IPS-20b (cell line): ENCODE data around the gene TUBB1.
A peak's percentile ranks its signal among the peaks of the same experiment; 100 is the strongest.

Experiments
- H3K27ac ChIP-seq: one replicate; pipeline ENCODE4 v1.5.1; 2013; ENCODE audit warnings: low read length
- H3K27me3 ChIP-seq: 2 replicates; pipeline ENCODE4 v1.6.1; 2013; ENCODE audit warnings: mild to moderate bottlenecking, low read length, inconsistent platforms; ENCODE audit not compliant: insufficient read depth
- H3K36me3 ChIP-seq: 2 replicates; pipeline ENCODE4 v1.6.1; 2013; ENCODE audit warnings: low read depth, mild to moderate bottlenecking, inconsistent platforms, low read length, moderate library complexity; ENCODE audit not compliant: insufficient read depth
- H3K4me1 ChIP-seq: 2 replicates; pipeline ENCODE4 v1.6.1; 2013; ENCODE audit warnings: mild to moderate bottlenecking, control low read depth, inconsistent platforms, low read length, moderate library complexity; ENCODE audit not compliant: insufficient read depth
- H3K4me3 ChIP-seq: 2 replicates; pipeline ENCODE4 v1.5.1; 2013; ENCODE audit warnings: mild to moderate bottlenecking, low read length, inconsistent platforms
- H3K9ac ChIP-seq: 2 replicates; pipeline ENCODE4 v1.6.1; 2013; ENCODE audit warnings: low read depth, mild to moderate bottlenecking, inconsistent platforms, low read length, moderate library complexity
- H3K9me3 ChIP-seq: 2 replicates; pipeline ENCODE4 v1.6.1; 2013; ENCODE audit warnings: mild to moderate bottlenecking, low read depth, low read length, inconsistent platforms; ENCODE audit not compliant: insufficient read depth

The TUBB1 gene

GRCh38 chr20:59001068-59001448 lies 18.2 kb upstream of the TUBB1 start:
- H3K36me3 ChIP-seq, result peaks cover 15% of the 10 kb centered on the region
- no peak overlapping the region for H3K27ac ChIP-seq
- no peak overlapping the region for H3K9ac ChIP-seq
- H3K27me3 ChIP-seq, result no peaks in the 10 kb centered on the region
- H3K9me3 ChIP-seq, result no peaks in the 10 kb centered on the region
- no peak overlapping the region for H3K4me3 ChIP-seq
- no peaks in the 10 kb centered on the region for H3K4me1 ChIP-seq

DNA sequence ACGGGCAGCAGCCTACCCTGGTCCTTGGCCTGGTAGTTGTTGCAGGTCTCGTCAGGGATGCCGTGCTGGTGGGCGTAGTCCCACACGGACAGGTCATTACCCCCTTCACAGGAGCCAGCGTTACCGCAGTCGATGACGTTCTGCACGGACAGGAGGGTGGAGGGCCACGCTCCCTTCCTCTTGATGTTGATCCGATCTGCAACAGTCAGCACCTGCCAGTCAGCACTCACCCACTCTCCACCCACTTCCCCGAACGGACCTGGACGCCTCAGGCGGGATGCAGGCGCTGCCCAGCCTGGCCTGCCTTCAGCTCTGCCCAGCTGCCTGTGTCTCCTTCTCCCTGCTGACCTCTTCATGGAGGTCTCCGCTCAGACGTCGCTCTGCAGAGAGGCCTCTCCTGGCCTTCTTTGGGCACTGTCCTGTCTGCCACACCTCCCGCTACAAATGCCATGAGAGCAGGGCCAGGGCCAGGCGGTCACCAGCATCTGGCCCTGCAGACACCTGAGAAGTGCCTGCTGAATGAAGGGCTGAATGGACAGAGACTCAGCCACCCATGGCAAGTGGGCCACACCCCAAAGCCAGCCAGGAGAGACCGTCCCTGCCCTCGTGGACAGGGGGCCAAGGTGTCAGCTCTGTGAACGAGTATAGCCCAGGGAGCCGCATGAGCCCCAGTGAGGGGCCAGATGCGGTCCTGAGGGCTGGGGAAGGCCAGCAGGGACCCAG lies 17.6 kb upstream of the TUBB1 start:
- H3K27ac ChIP-seq, result no peak overlapping the region
- H3K4me1 ChIP-seq, result no peaks in the 10 kb centered on the region
- no peak overlapping the region for H3K4me3 ChIP-seq
- no peak overlapping the region; the same call in 1 of the 2 replicates for H3K9ac ChIP-seq
- 0 out of 2 replicates have a peak, but pooled peaks cover 4% of the 10 kb centered on the region for H3K27me3 ChIP-seq
- peaks cover 10% of the 10 kb centered on the region; the same call in 1 of the 2 replicates for H3K36me3 ChIP-seq
- no peaks in the 10 kb centered on the region for H3K9me3 ChIP-seq

DNA sequence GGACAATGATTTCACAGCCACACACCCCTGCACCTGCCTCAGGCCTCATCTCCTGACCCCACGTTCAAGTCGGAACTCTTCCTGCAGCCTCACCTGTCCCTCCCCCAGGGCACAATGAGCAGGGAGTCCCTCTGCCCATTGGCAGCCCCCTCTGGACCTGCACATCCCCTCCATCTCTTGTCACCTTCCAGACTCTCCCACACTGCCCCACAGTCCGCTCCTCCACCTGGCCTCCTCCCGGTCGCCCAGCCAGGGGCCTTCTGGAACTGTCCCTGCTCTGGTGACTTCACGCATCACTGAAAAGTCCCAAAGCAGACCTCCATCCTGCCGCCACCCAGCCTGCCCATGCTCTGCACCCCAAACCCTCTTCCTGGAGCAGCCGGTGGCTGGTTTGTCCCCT lies 16.8 kb upstream of the TUBB1 start:
- H3K27ac ChIP-seq, result no peak overlapping the region
- no peak overlapping the region for H3K4me3 ChIP-seq
- H3K36me3 ChIP-seq, result 0 out of 2 replicates have a peak, but pooled peaks cover 5% of the 10 kb centered on the region
- H3K9ac ChIP-seq, result no peak overlapping the region
- H3K9me3 ChIP-seq, result no peaks in the 10 kb centered on the region
- no peaks in the 10 kb centered on the region for H3K4me1 ChIP-seq
- peaks cover 6% of the 10 kb centered on the region; the same call in 1 of the 2 replicates for H3K27me3 ChIP-seq

GRCh38 chr20:59002874-59003399 lies 16.3 kb upstream of the TUBB1 start:
- Histone ChIP-seq H3K9me3 (no peaks in the 10 kb centered on the region), H3K4me1 (no peaks in the 10 kb centered on the region), H3K36me3 (0 out of 2 replicates have a peak, but pooled peaks cover 2% of the 10 kb centered on the region), H3K27ac (no peak overlapping the region), H3K9ac (no peak overlapping the region), H3K4me3 (no peak overlapping the region), H3K27me3 (peaks cover 12% of the 10 kb centered on the region)

DNA sequence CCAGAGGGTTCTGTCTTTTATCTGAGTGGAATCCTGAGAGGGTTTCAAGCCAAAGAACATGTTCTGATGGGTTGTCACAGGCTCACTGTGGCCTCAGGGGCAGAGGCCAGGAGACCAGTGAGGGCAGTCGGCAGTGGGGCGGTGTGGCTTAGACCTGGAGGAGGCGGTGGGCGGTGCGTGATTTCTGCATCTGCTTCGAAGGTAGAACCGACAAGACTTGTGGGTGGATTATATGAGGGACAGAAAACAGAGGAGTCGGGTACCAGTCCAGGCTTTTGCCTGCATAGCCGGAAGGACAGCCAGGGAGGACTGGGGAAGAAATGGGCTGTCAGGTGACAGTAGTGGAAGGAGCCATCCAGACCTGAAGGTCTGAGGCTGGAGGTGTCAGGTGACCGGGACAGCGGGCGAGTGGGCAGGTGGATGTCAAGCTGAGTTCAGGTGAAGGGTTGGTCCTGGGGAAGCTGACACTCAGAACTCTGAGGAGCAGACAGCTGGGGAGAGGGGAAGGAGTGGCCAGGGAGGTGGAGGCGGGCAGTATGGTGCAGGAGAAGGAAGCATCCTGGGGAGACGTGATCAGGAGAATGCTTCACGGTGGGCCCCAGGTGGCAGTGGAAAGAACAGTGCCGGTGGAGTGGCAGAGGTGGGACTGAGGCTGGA lies 15.3 kb upstream of the TUBB1 start:
- H3K9ac ChIP-seq, result no peak overlapping the region

GRCh38 chr20:59004493-59004762 lies 14.8 kb upstream of the TUBB1 start:
- no peaks in the 10 kb centered on the region for H3K36me3 ChIP-seq
- H3K27me3 ChIP-seq, result peaks cover 26% of the 10 kb centered on the region
- no peaks in the 10 kb centered on the region for H3K9me3 ChIP-seq
- H3K27ac ChIP-seq, result no peak overlapping the region
- H3K9ac ChIP-seq, result no peak overlapping the region
- H3K4me1 ChIP-seq, result no peaks in the 10 kb centered on the region
- no peak overlapping the region for H3K4me3 ChIP-seq

More for the DNA sequence above, 15.3 kb upstream of the TUBB1 start:
- no peaks in the 10 kb centered on the region for H3K4me1 ChIP-seq
- no peaks in the 10 kb centered on the region for H3K36me3 ChIP-seq
- H3K27ac ChIP-seq, result no peak overlapping the region
- H3K9me3 ChIP-seq, result no peaks in the 10 kb centered on the region
- peaks cover 22% of the 10 kb centered on the region for H3K27me3 ChIP-seq
- no peak overlapping the region for H3K4me3 ChIP-seq

DNA sequence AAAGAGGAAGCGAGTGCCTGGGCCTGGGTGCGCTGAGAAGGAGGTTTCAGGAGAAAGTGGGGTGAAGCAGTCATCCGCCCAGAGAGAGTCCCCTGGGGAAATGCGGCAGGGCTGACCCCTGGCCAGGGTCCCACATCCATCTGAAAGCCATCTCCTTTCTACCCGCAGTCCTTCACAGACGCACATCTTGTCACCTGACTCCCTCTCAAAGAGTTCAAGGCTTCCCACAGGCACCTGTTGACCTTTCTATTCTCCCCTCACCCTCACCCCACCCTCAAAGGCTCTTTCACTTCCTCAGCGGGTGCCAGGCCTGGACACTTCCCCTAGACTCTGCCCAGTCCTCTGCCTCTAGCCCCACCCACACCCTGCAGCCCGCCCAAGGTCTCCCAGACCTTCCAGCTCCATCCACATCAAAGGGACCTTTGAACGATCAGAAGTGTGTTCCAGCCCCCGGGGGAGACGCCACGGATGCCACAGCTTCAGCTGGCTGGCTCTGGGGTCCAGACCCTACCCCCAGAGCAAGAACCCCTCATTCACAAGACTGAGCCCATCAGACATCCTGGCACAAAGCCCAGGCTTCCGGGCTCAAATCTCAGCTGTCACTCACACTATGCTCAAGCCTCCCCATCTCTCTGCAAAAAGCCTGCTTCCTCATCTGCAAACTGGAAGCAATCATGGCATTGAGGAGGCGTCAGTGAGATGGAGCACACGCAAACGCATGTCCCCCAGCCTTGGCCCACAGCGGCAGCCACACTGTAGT lies 14.3 kb upstream of the TUBB1 start:
- Histone ChIP-seq H3K9me3 (no peaks in the 10 kb centered on the region), H3K4me1 (no peaks in the 10 kb centered on the region), H3K27ac (no peak overlapping the region), H3K9ac (no peak overlapping the region), H3K36me3 (no peaks in the 10 kb centered on the region), H3K27me3 (peaks cover 26% of the 10 kb centered on the region), H3K4me3 (no peak overlapping the region)

- H3K9me3 ChIP-seq, result no peaks in the 10 kb centered on the region
- no peaks in the 10 kb centered on the region for H3K36me3 ChIP-seq
- no peak overlapping the region for H3K9ac ChIP-seq
- H3K27me3 ChIP-seq, result peaks cover 26% of the 10 kb centered on the region
- H3K4me3 ChIP-seq, result no peak overlapping the region
- H3K27ac ChIP-seq, result no peak overlapping the region
- H3K4me1 ChIP-seq, result peaks cover under 1% of the 10 kb centered on the region; the same call in 1 of the 2 replicates
Measured at GRCh38 chr20:59005523-59006166, 13.6 kb upstream of the TUBB1 start.

- peak overlapping the region; percentile 64; the same call in 1 of the 2 replicates for H3K9ac ChIP-seq
- peaks cover 26% of the 10 kb centered on the region for H3K27me3 ChIP-seq
- peaks cover 6% of the 10 kb centered on the region for H3K4me1 ChIP-seq
- no peak overlapping the region for H3K27ac ChIP-seq
- H3K4me3 ChIP-seq, result peak overlapping the region; percentile 69
- no peaks in the 10 kb centered on the region for H3K36me3 ChIP-seq
- no peaks in the 10 kb centered on the region for H3K9me3 ChIP-seq
Measured at GRCh38 chr20:59006167-59006863, 12.9 kb upstream of the TUBB1 start.

GRCh38 chr20:59006864-59007664 lies 12.2 kb upstream of the TUBB1 start, which contains the start of gene CTSZ:
CTSZ (minus strand) TSS chr20:59007254; CDS start chr20:59007128, 126 bp downstream.
- Histone ChIP-seq H3K9me3 (no peaks in the 10 kb centered on the region), H3K36me3 (no peaks in the 10 kb centered on the region), H3K27me3 (peaks cover 26% of the 10 kb centered on the region), H3K27ac (no peak within 1 kb of the TSS), H3K9ac (peak within 1 kb of the TSS; percentile 65; the same call in 1 of the 2 replicates), H3K4me1 (peaks cover 6% of the 10 kb centered on the region), H3K4me3 (peak within 1 kb of the TSS; percentile 69)
